Measurements from ENCODE around the gene DES.

Gene DES

DNA sequence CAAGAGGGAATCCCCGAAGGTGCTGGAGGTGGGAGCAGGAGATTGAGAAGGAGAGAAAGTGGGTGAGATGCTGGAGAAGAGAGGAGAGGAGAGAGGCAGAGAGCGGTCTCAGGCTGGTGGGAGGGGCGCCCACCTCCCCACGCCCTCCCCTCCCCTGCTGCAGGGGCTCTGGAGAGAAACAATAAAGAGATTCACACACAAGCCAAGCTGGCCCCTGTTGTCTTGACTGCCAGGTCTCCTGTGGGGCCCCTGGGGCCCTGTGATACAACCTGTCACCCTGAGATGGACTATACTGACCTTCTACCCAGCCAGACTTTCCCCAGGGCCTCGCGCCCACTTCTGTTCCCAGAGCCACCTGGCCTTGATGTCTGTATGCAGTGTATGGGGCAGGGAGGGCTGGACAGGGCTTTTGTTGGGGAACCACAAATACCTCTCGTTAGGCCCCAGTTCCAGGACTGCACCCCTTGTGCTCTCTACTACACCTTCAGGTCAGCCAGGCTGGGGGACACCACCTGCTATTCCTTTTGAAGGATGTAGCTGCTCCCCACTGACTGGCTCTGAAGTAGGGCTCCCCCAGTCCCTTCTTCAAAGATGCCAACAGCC is 8.5 kb downstream of the DES start:
- Histone ChIP-seq H3K27ac (ENCODE audit: low read length) (no peak overlapping the region), H3K9me2 (replicated peaks; ENCODE audit: insufficient read depth, low read length) (no peaks in the 10 kb centered on the region), H3K79me2 (ENCODE audit: low read length) (no peaks in the 10 kb centered on the region), H3K9me3 (replicated peaks; ENCODE audit: insufficient read depth, low read length) (no peaks in the 10 kb centered on the region), H3K36me3 (replicated peaks; ENCODE audit: insufficient read depth, low read length) (no peaks in the 10 kb centered on the region), H3K4me1 (ENCODE audit: low read length) (no peaks in the 10 kb centered on the region), H3K9ac (ENCODE audit: low read length) (no peak overlapping the region), H3F3A (ENCODE audit: insufficient read depth, low read length) (no peaks in the 10 kb centered on the region), H3K4me2 (ENCODE audit: low read depth, low read length) (no peak overlapping the region), H3K4me3 (ENCODE audit: low read length) (no peak overlapping the region), H3K27me3 (replicated peaks; ENCODE audit: insufficient read depth, low read length) (peaks cover 37% of the 10 kb centered on the region), H4K20me1 (ENCODE audit: insufficient read depth, low read length) (no peaks in the 10 kb centered on the region), H2AFZ (ENCODE audit: low read length) (no peak overlapping the region)
- TF ChIP-seq, protein P1, sequence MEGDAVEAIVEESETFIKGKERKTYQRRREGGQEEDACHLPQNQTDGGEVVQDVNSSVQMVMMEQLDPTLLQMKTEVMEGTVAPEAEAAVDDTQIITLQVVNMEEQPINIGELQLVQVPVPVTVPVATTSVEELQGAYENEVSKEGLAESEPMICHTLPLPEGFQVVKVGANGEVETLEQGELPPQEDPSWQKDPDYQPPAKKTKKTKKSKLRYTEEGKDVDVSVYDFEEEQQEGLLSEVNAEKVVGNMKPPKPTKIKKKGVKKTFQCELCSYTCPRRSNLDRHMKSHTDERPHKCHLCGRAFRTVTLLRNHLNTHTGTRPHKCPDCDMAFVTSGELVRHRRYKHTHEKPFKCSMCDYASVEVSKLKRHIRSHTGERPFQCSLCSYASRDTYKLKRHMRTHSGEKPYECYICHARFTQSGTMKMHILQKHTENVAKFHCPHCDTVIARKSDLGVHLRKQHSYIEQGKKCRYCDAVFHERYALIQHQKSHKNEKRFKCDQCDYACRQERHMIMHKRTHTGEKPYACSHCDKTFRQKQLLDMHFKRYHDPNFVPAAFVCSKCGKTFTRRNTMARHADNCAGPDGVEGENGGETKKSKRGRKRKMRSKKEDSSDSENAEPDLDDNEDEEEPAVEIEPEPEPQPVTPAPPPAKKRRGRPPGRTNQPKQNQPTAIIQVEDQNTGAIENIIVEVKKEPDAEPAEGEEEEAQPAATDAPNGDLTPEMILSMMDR (IDR thresholded peaks at IDR 0.05; ENCODE audit: low read length): no peak
- TF ChIP-seq EZH2 (optimal IDR thresholded peaks at IDR 0.05; ENCODE audit: low read depth, low read length) (no peak), EZH2phosphoT487 (IDR thresholded peaks at IDR 0.05; ENCODE audit: low read length) (no peak)
- DNase-seq: no peak

DNA sequence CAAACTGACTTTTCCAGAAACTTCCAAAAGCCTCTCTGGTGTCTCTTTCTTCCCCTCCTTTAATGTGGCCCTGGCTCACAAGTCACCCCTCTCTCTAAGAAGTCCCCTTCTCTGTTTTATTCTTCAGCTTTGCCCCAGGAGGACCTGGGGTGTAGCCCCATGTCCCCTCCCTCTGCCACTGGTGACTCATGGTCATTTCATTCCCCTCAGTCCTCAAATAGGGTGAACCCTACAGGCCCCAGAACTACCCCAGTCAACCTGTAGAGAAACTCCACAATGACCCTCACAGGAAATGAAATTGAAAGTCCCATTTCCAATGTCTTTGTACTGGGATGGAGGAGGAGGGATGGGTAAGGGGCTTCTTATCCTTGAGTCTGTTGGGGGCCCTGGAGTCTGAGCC is 10.3 kb downstream of the DES start:
- no peak for DNase-seq
- Histone ChIP-seq H2AFZ (ENCODE audit: low read length) (no peak overlapping the region), H4K20me1 (ENCODE audit: insufficient read depth, low read length) (no peaks in the 10 kb centered on the region), H3K27ac (ENCODE audit: low read length) (no peak overlapping the region), H3K9ac (ENCODE audit: low read length) (no peak overlapping the region), H3F3A (ENCODE audit: insufficient read depth, low read length) (no peaks in the 10 kb centered on the region), H3K9me2 (replicated peaks; ENCODE audit: insufficient read depth, low read length) (no peaks in the 10 kb centered on the region), H3K4me3 (ENCODE audit: low read length) (no peak overlapping the region), H3K79me2 (ENCODE audit: low read length) (no peaks in the 10 kb centered on the region), H3K27me3 (replicated peaks; ENCODE audit: insufficient read depth, low read length) (peaks cover 33% of the 10 kb centered on the region), H3K36me3 (replicated peaks; ENCODE audit: insufficient read depth, low read length) (no peaks in the 10 kb centered on the region), H3K9me3 (replicated peaks; ENCODE audit: insufficient read depth, low read length) (no peaks in the 10 kb centered on the region), H3K4me1 (ENCODE audit: low read length) (no peaks in the 10 kb centered on the region), H3K4me2 (ENCODE audit: low read depth, low read length) (no peak overlapping the region)
- TF ChIP-seq EZH2phosphoT487 (IDR thresholded peaks at IDR 0.05; ENCODE audit: low read length) (no peak), EZH2 (optimal IDR thresholded peaks at IDR 0.05; ENCODE audit: low read depth, low read length) (no peak)
- TF ChIP-seq, protein P1 (IDR thresholded peaks at IDR 0.05; ENCODE audit: low read length): no peak

DNA sequence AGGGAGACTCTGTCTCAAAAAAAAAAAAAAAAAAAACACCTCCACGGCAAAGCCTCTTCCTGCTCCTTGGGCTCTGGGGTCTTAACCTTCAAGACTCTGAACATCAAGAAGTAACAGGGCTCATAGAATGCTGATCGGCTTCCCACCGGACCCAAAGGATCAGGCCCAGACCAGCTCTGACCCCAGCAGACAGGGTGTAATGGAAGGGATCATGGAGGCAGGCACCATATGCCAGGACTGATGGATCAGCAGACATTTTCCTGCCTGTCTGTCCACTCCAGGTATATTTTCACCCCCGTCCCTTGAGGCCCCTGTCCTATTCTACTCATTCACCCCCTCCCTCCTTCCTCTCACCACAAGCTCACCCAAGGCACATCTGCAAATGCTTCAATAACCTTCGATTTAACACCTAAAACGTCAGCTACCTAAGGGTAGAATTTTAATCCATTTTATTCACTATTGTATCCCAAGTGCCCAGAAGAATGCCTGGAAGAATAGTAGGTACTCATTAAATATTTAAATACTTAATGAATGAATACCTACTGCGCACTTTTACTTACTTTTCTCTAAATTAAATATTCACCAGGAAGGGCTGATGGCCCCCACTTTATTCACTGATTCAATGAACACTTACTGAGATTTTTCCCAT is 11.9 kb downstream of the DES start:
- H3K27me3 ChIP-seq (replicated peaks; ENCODE audit: insufficient read depth, low read length): peaks cover 34% of the 10 kb centered on the region

More for the DNA sequence above, 11.9 kb downstream of the DES start:
- Histone ChIP-seq H4K20me1 (ENCODE audit: insufficient read depth, low read length) (no peaks in the 10 kb centered on the region), H3K4me3 (ENCODE audit: low read length) (no peak overlapping the region), H3K79me2 (ENCODE audit: low read length) (no peaks in the 10 kb centered on the region), H3K9ac (ENCODE audit: low read length) (no peak overlapping the region), H3K4me2 (ENCODE audit: low read depth, low read length) (no peak overlapping the region), H2AFZ (ENCODE audit: low read length) (no peak overlapping the region), H3K36me3 (replicated peaks; ENCODE audit: insufficient read depth, low read length) (no peaks in the 10 kb centered on the region), H3F3A (ENCODE audit: insufficient read depth, low read length) (no peaks in the 10 kb centered on the region), H3K27ac (ENCODE audit: low read length) (no peak overlapping the region), H3K9me3 (replicated peaks; ENCODE audit: insufficient read depth, low read length) (no peaks in the 10 kb centered on the region), H3K9me2 (replicated peaks; ENCODE audit: insufficient read depth, low read length) (no peaks in the 10 kb centered on the region), H3K4me1 (ENCODE audit: low read length) (no peaks in the 10 kb centered on the region)
- no peak for TF ChIP-seq EZH2 (optimal IDR thresholded peaks at IDR 0.05; ENCODE audit: low read depth, low read length)
- TF ChIP-seq, protein P1 (IDR thresholded peaks at IDR 0.05; ENCODE audit: low read length): no peak
- TF ChIP-seq EZH2phosphoT487 (IDR thresholded peaks at IDR 0.05; ENCODE audit: low read length): no peak
- DNase-seq: no peak
